IMR-90 (cell line): Measurements from ENCODE around the gene PCSK2. TPM values are rescaled to one million over a fixed set of nuclear protein-coding genes. Genes with fewer than 3 reads are reported as not detected.

Source experiments
- ATAC-seq: fragments of 200-7000 bp; cut with Tn5 transposase; 2 replicates; pipeline ENCODE4 v1.9.1; 2020; ENCODE audit warnings: low read depth, mild to moderate bottlenecking, moderate library complexity
- BruUV-seq: library from RNA; stranded (reverse); fragments of 400-500 nt; replicated peaks from 2 replicates; lab custom pipeline; 2021; lab: Mats Ljungman, UMichigan
- CTCF ChIA-PET: fragments of 300-600 bp; formaldehyde crosslinking; extraction: SDS; loops from one replicate; lab custom pipeline; 2021; ENCODE audit warnings: antibody characterized with exemption; lab: Yijun Ruan, JAX
- POLR2A ChIA-PET: fragments of 300-600 bp; sonication (Branson Sonifier 250); formaldehyde crosslinking; loops from one replicate; lab custom pipeline; 2022; ENCODE audit warnings: antibody characterized with exemption; ENCODE audit not compliant: unreplicated experiment; lab: Charles Lee
- DNase-seq: peaks from one replicate; pipeline ENCODE4 v3.0.0; 2013
- H2AFZ ChIP-seq: replicated peaks from 2 replicates; pipeline ENCODE3; 2013; ENCODE audit warnings: low read length, mild to moderate bottlenecking; ENCODE audit not compliant: poor library complexity
- H2AK5ac ChIP-seq: 2 replicates; pipeline ENCODE4 v1.6.1; 2013; ENCODE audit warnings: low read depth, low read length, inconsistent platforms
- H2AK9ac ChIP-seq: replicated peaks from 2 replicates; pipeline ENCODE3; 2013; ENCODE audit warnings: mild to moderate bottlenecking, low read depth, low read length, moderate library complexity; ENCODE audit not compliant: poor library complexity
- H2BK120ac ChIP-seq: 2 replicates; pipeline ENCODE4 v1.6.1; 2013; ENCODE audit warnings: low read depth, low read length, inconsistent platforms
- H2BK15ac ChIP-seq: 3 replicates; pipeline ENCODE4 v1.6.1; 2013; ENCODE audit warnings: low read depth, low read length, inconsistent platforms
- H2BK20ac ChIP-seq: 2 replicates; pipeline ENCODE4 v1.6.1; 2013; ENCODE audit warnings: low read depth, mild to moderate bottlenecking, inconsistent platforms, low read length, moderate library complexity
- H2BK5ac ChIP-seq: 2 replicates; pipeline ENCODE4 v1.6.1; 2013; ENCODE audit warnings: mild to moderate bottlenecking, low read depth, low read length, inconsistent platforms; ENCODE audit not compliant: poor library complexity, severe bottlenecking
- H3K14ac ChIP-seq: replicated peaks from 2 replicates; pipeline ENCODE4 v1.6.1; 2013; ENCODE audit warnings: low read depth, low read length, inconsistent platforms
- H3K18ac ChIP-seq: 2 replicates; pipeline ENCODE4 v1.6.1; 2013; ENCODE audit warnings: low read depth, low read length, control low read depth
- H3K23ac ChIP-seq: 2 replicates; pipeline ENCODE4 v1.6.1; 2013; ENCODE audit warnings: low read depth, low read length, inconsistent platforms
- H3K27ac ChIP-seq: 2 replicates; pipeline ENCODE4 v1.5.1; 2013; ENCODE audit warnings: mild to moderate bottlenecking, control low read depth, low read length; ENCODE audit not compliant: insufficient read depth
- H3K27me3 ChIP-seq: 2 replicates; pipeline ENCODE4 v1.6.1; 2013; ENCODE audit warnings: low read length; ENCODE audit not compliant: control insufficient read depth, insufficient read depth
- H3K36me3 ChIP-seq: 2 replicates; pipeline ENCODE4 v1.6.1; 2013; ENCODE audit warnings: low read length, mixed read lengths; ENCODE audit not compliant: control insufficient read depth, insufficient read depth
- H3K4ac ChIP-seq: 2 replicates; pipeline ENCODE4 v1.6.1; 2013; ENCODE audit warnings: low read depth, low read length, inconsistent platforms
- H3K4me1 ChIP-seq: 2 replicates; pipeline ENCODE4 v1.6.1; 2013; ENCODE audit warnings: low read length, mixed read lengths; ENCODE audit not compliant: control insufficient read depth, insufficient read depth
- H3K4me2 ChIP-seq: 2 replicates; pipeline ENCODE4 v1.6.1; 2013; ENCODE audit warnings: low read depth, mild to moderate bottlenecking, control low read depth, low read length, moderate library complexity
- H3K4me3 ChIP-seq: 2 replicates; pipeline ENCODE4 v1.5.1; 2013; ENCODE audit warnings: low read depth, mild to moderate bottlenecking, control low read depth, low read length, moderate library complexity; ENCODE audit not compliant: insufficient read depth
- H3K56ac ChIP-seq: 2 replicates; pipeline ENCODE4 v1.6.1; 2013; ENCODE audit warnings: low read length, inconsistent platforms; ENCODE audit not compliant: insufficient read depth; ENCODE audit errors: extremely low read depth
- H3K79me1 ChIP-seq, 2 experiments: 2 replicates each; pipeline ENCODE4 v1.6.1; 2013; ENCODE audit warnings: low read length in 2 of 2, inconsistent platforms in 1 of 2, low read depth in 1 of 2
- H3K9ac ChIP-seq: 2 replicates; pipeline ENCODE4 v1.6.1; 2013; ENCODE audit warnings: low read depth, low read length, control low read depth
- H3K9me1 ChIP-seq: 2 replicates; pipeline ENCODE4 v1.6.1; 2013; ENCODE audit warnings: low read length, inconsistent platforms; ENCODE audit not compliant: insufficient read depth
- H3K9me3 ChIP-seq: 2 replicates; pipeline ENCODE4 v1.6.1; 2013; ENCODE audit warnings: low read length; ENCODE audit not compliant: control insufficient read depth, insufficient read depth
- H4K20me1 ChIP-seq: 2 replicates; pipeline ENCODE4 v1.6.1; 2013; ENCODE audit warnings: low read length, inconsistent platforms; ENCODE audit not compliant: insufficient read depth
- H4K5ac ChIP-seq: 2 replicates; pipeline ENCODE4 v1.6.1; 2013; ENCODE audit warnings: mild to moderate bottlenecking, low read depth, low read length, control low read depth
- H4K8ac ChIP-seq, 2 experiments: 2 replicates each; pipeline ENCODE4 v1.6.1; 2013; ENCODE audit warnings: low read depth in 2 of 2, low read length in 2 of 2, control low read depth in 1 of 2, inconsistent platforms in 1 of 2
- H4K91ac ChIP-seq: 2 replicates; pipeline ENCODE4 v1.6.1; 2013; ENCODE audit warnings: low read depth, low read length, inconsistent platforms; ENCODE audit not compliant: insufficient read depth
- BHLHE40 ChIP-seq: fragments of 150-350 bp; IDR thresholded peaks from 2 replicates; pipeline ENCODE4 v1.6.1; 2016; ENCODE audit warnings: mild to moderate bottlenecking, low read depth, low read length
- CEBPB ChIP-seq: IDR thresholded peaks from 2 replicates; pipeline ENCODE4 v1.6.1; 2012; ENCODE audit warnings: low read depth, low read length, improper control_type of control experiment
- CHD1 ChIP-seq: IDR thresholded peaks from 2 replicates; pipeline ENCODE4 v1.6.1; 2012; ENCODE audit warnings: low read depth, low read length, improper control_type of control experiment
- FOS ChIP-seq: fragments of 150-350 bp; IDR thresholded peaks from 2 replicates; pipeline ENCODE4 v1.6.1; 2016; ENCODE audit warnings: low read depth, low read length
- MAFK ChIP-seq: IDR thresholded peaks from 2 replicates; pipeline ENCODE4 v1.6.1; 2012; ENCODE audit warnings: low read depth, low read length, improper control_type of control experiment
- MAZ ChIP-seq: IDR thresholded peaks from 2 replicates; pipeline ENCODE4 v1.6.1; 2012; ENCODE audit warnings: low read depth, mild to moderate bottlenecking, low read length, improper control_type of control experiment, moderate library complexity, borderline replicate concordance
- MXI1 ChIP-seq: IDR thresholded peaks from 2 replicates; pipeline ENCODE4 v1.6.1; 2012; ENCODE audit warnings: low read depth, mild to moderate bottlenecking, low read length, moderate library complexity, borderline replicate concordance
- NFE2L2 ChIP-seq: fragments of 150-350 bp; IDR thresholded peaks from 2 replicates; pipeline ENCODE4 v1.6.1; 2016; ENCODE audit warnings: low read depth, mild to moderate bottlenecking, low read length
- POLR2A ChIP-seq: IDR thresholded peaks from 2 replicates; pipeline ENCODE4 v1.6.1; 2012; ENCODE audit warnings: mild to moderate bottlenecking, low read depth, low read length
- RAD21 ChIP-seq: IDR thresholded peaks from 2 replicates; pipeline ENCODE4 v1.6.1; 2012; ENCODE audit warnings: low read length, improper control_type of control experiment
- RCOR1 ChIP-seq: IDR thresholded peaks from 2 replicates; pipeline ENCODE4 v1.6.1; 2012; ENCODE audit warnings: mild to moderate bottlenecking, low read length, improper control_type of control experiment; ENCODE audit not compliant: insufficient replicate concordance
- RFX5 ChIP-seq: IDR thresholded peaks from 2 replicates; pipeline ENCODE4 v1.8.0; 2012; ENCODE audit warnings: low read depth, mild to moderate bottlenecking, low read length, moderate library complexity
- SMC3 ChIP-seq: fragments of 150-350 bp; IDR thresholded peaks from 2 replicates; pipeline ENCODE4 v1.6.1; 2016; ENCODE audit warnings: low read depth, mild to moderate bottlenecking, antibody characterized with exemption, low read length, moderate library complexity
- WGBS, 2 experiments: methylation state at CpG; one replicate each; pipeline versions ENCODE4 v1.1.5 to v1.1.7; 2013; ENCODE audit warnings: missing lambda C conversion rate in 2 of 2; ENCODE audit not compliant: insufficient read length in 1 of 2; ENCODE audit errors: extremely low coverage in 2 of 2; 5-methylcytosine and 5-hydroxymethylcytosine counted together
- dilution Hi-C: fragments of 300-500 bp; cut with HindIII; formaldehyde crosslinking; loops from one replicate; pipeline ENCODE4 v1.14.3; 2018; ENCODE audit warnings: low sequenced_read_pairs; ENCODE audit not compliant: unreplicated experiment
- in situ Hi-C: fragments of 300-500 bp; cut with MboI; formaldehyde crosslinking; loops from 3 replicates; pipeline ENCODE4 v1.14.3; 2019; ENCODE audit warnings: low sequenced_read_pairs, inconsistent platforms, mixed read lengths
- intact Hi-C: fragments of 100-400 bp; cut with micrococcal nuclease; formaldehyde crosslinking; loops from 2 replicates; pipeline ENCODE4 v1.10.0; 2022
- polyA plus RNA-seq, 3 experiments: library from polyadenylated mRNA; depleted of rRNA; stranded (reverse); fragments of >200 nt; gene quantifications; 2 replicates each; pipeline ENCODE4 v1.2.3, GENCODE V29; 2012; ENCODE audit warnings: low replicate concordance in 1 of 3
- total RNA-seq: library from RNA; depleted of rRNA; stranded (reverse); fragments of >200 nt; gene quantifications from 2 replicates; pipeline ENCODE4 v1.2.3, GENCODE V29; 2012
- TF ChIP-seq, protein P1 (sequence below): fragments of 150-350 bp; IDR thresholded peaks from 2 replicates; pipeline ENCODE4 v1.6.1; 2016; ENCODE audit warnings: low read depth, mild to moderate bottlenecking, low read length, moderate library complexity, borderline replicate concordance
- TF ChIP-seq, protein P2 (sequence below): fragments of 150-350 bp; IDR thresholded peaks from 2 replicates; pipeline ENCODE4 v1.6.1; 2017; ENCODE audit warnings: mild to moderate bottlenecking, antibody characterized with exemption, low read length, low read depth

The PCSK2 gene
- total and polyA plus RNA-seq, 2 of the 4 experiments (the other 2 are of a cell fraction) = not detected

GRCh38 chr20:17315407-17316231 lies 88.8 kb downstream of the PCSK2 start:
- H2BK20ac ChIP-seq = no peak overlapping the region
- H3K4me2 ChIP-seq = no peak overlapping the region
- H3K14ac ChIP-seq = no peak overlapping the region
- H3K4ac ChIP-seq = no peak overlapping the region
- H4K91ac ChIP-seq = no peak overlapping the region
- H2BK5ac ChIP-seq = no peak overlapping the region
- no peaks in the 10 kb centered on the region for H3K9me1 ChIP-seq
- 7% methylated on average over 8 of the region's 45 CpGs; no CpG with 5 or more reads in 1 of the 2 experiments for WGBS, 2 experiments
- H3K56ac ChIP-seq = no peak overlapping the region
- intact Hi-C loops = no loop called here
- H3K4me1 ChIP-seq = no peaks in the 10 kb centered on the region
- ChIA-PET CTCF (no interaction called here), POLR2A (no interaction called here)
- no peak overlapping the region for H3K23ac ChIP-seq
- H4K8ac ChIP-seq = no peak overlapping the region
- H4K5ac ChIP-seq = no peak overlapping the region
- H3K18ac ChIP-seq = no peak overlapping the region
- no peak overlapping the region for H3K27ac ChIP-seq
- TF ChIP-seq MAFK (no peak), MAZ (no peak), BHLHE40 (no peak), RFX5 (no peak), POLR2A (no peak), FOS (no peak), RCOR1 (no peak), CEBPB (no peak), RAD21 (no peak), MXI1 (no peak), SMC3 (no peak), CHD1 (no peak), NFE2L2 (no peak)
- TF ChIP-seq, protein P1, sequence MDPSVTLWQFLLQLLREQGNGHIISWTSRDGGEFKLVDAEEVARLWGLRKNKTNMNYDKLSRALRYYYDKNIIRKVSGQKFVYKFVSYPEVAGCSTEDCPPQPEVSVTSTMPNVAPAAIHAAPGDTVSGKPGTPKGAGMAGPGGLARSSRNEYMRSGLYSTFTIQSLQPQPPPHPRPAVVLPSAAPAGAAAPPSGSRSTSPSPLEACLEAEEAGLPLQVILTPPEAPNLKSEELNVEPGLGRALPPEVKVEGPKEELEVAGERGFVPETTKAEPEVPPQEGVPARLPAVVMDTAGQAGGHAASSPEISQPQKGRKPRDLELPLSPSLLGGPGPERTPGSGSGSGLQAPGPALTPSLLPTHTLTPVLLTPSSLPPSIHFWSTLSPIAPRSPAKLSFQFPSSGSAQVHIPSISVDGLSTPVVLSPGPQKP = no peak
- TF ChIP-seq, protein P2, sequence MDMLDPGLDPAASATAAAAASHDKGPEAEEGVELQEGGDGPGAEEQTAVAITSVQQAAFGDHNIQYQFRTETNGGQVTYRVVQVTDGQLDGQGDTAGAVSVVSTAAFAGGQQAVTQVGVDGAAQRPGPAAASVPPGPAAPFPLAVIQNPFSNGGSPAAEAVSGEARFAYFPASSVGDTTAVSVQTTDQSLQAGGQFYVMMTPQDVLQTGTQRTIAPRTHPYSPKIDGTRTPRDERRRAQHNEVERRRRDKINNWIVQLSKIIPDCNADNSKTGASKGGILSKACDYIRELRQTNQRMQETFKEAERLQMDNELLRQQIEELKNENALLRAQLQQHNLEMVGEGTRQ = no peak
- peak overlapping the region; percentile 29 for H2AFZ ChIP-seq
- in situ Hi-C loops = no loop called here
- no peak overlapping the region for H2BK15ac ChIP-seq
- dilution Hi-C loops = no loop called here
- H2BK120ac ChIP-seq = no peak overlapping the region
- no peak overlapping the region for H2AK5ac ChIP-seq
- ATAC-seq = no peak
- H3K79me1 ChIP-seq = no peaks in the 10 kb centered on the region
- H2AK9ac ChIP-seq = no peak overlapping the region
- H4K20me1 ChIP-seq = no peaks in the 10 kb centered on the region
- peaks cover 9% of the 10 kb centered on the region for H3K27me3 ChIP-seq
- BruUV-seq = no TSS peak
- DNase-seq = no peak
- no peaks in the 10 kb centered on the region for H3K36me3 ChIP-seq
- no peak overlapping the region for H3K4me3 ChIP-seq
- no peak overlapping the region for H3K9ac ChIP-seq
- no peaks in the 10 kb centered on the region for H3K9me3 ChIP-seq
